CD8-positive, alpha-beta memory T cell (primary cell): ENCODE results near the gene OR2H2. TPM values are rescaled to one million over a fixed set of nuclear protein-coding genes. Genes with fewer than 3 reads are reported as not detected.

ENCODE experiments used
- CTCF ChIA-PET: fragments of 350-600 bp; sonication (Branson Sonifier 250); formaldehyde crosslinking; loops from one replicate; lab custom pipeline; 2021; ENCODE audit warnings: antibody characterized with exemption; lab: Charles Lee
- POLR2A ChIA-PET: fragments of 350-600 bp; sonication (Branson Sonifier 250); formaldehyde crosslinking; loops from one replicate; lab custom pipeline; 2021; ENCODE audit warnings: antibody characterized with exemption; lab: Charles Lee
- DNase-seq, 5 donors: peaks; one replicate each; pipeline versions ENCODE4 v3.0.0 to v3.0.0-alpha.2; 2020 to 2022; ENCODE audit warnings: mixed read lengths in 1 of 5
- H3K27ac ChIP-seq: one replicate; pipeline ENCODE4 v1.7.0; 2013; ENCODE audit warnings: low read depth, mild to moderate bottlenecking, low read length, moderate library complexity
- H3K27me3 ChIP-seq: 2 replicates; pipeline ENCODE4 v1.7.0; 2013; ENCODE audit warnings: low read length, mild to moderate bottlenecking; ENCODE audit not compliant: insufficient read depth, poor library complexity, severe bottlenecking
- H3K36me3 ChIP-seq: 2 replicates; pipeline ENCODE4 v1.7.0; 2013; ENCODE audit warnings: mild to moderate bottlenecking, low read length, moderate library complexity; ENCODE audit not compliant: insufficient read depth
- H3K4me1 ChIP-seq: 2 replicates; pipeline ENCODE4 v1.7.0; 2013; ENCODE audit warnings: mild to moderate bottlenecking, low read length, moderate library complexity; ENCODE audit not compliant: insufficient read depth
- H3K4me3 ChIP-seq: 2 replicates; pipeline ENCODE4 v1.7.0; 2013; ENCODE audit warnings: mild to moderate bottlenecking, low read length
- H3K9me3 ChIP-seq: 2 replicates; pipeline ENCODE4 v1.7.0; 2013; ENCODE audit warnings: mild to moderate bottlenecking, low read length
- H3K27ac Mint-ChIP-seq, 8 donors: one replicate each; pipeline ENCODE4 v1.8.0; 2020 to 2021; ENCODE audit warnings: mixed read lengths in 8 of 8, mild to moderate bottlenecking in 6 of 8, inconsistent platforms in 3 of 8, moderate library complexity in 3 of 8
- H3K27me3 Mint-ChIP-seq, 2 donors: one replicate each; pipeline ENCODE4 v1.8.0; 2020 to 2021; ENCODE audit warnings: mixed read lengths in 2 of 2, mild to moderate bottlenecking in 1 of 2, moderate library complexity in 1 of 2
- H3K36me3 Mint-ChIP-seq, 3 donors: one replicate each; pipeline ENCODE4 v1.8.0; 2020 to 2021; ENCODE audit warnings: mixed read lengths in 3 of 3, inconsistent platforms in 1 of 3, mild to moderate bottlenecking in 1 of 3
- H3K4me1 Mint-ChIP-seq, 3 donors: one replicate each; pipeline ENCODE4 v1.8.0; 2020 to 2021; ENCODE audit warnings: mixed read lengths in 3 of 3, inconsistent platforms in 1 of 3, mild to moderate bottlenecking in 1 of 3
- H3K4me3 Mint-ChIP-seq, 7 donors: one replicate each; pipeline ENCODE4 v1.8.0; 2020 to 2021; ENCODE audit warnings: mixed read lengths in 7 of 7, mild to moderate bottlenecking in 6 of 7, moderate library complexity in 4 of 7, inconsistent platforms in 2 of 7
- H3K9me3 Mint-ChIP-seq, 5 donors: one replicate each; pipeline ENCODE4 v1.8.0; 2020 to 2022; ENCODE audit warnings: mixed read lengths in 5 of 5, mild to moderate bottlenecking in 3 of 5, moderate library complexity in 2 of 5, inconsistent platforms in 1 of 5
- polyA plus RNA-seq: library from polyadenylated mRNA; unstranded; fragments of 300-500 nt; fragmentation: Illumina TruSeq; gene quantifications from one replicate; pipeline ENCODE4 v1.2.3, GENCODE V29; 2021
- total RNA-seq, 2 experiments: library from RNA; stranded (reverse); gene quantifications; one replicate each; pipeline ENCODE4 v1.2.3, GENCODE V29; 2021

OR2H2 gene
- total and polyA plus RNA-seq, 3 experiments from 2014 or later = not detected

- no peak overlapping the region for H3K27ac ChIP-seq
- H3K36me3 Mint-ChIP-seq = peaks cover 0 to 1% (median 0%) of the 10 kb centered on the region in 3 donors
- ChIA-PET CTCF (no interaction called here), POLR2A (no interaction called here)
- H3K27me3 Mint-ChIP-seq = peaks cover 6 to 15% of the 10 kb centered on the region in 2 donors
- H3K9me3 ChIP-seq = no peaks in the 10 kb centered on the region
- H3K27ac Mint-ChIP-seq = no peak overlapping the region
- H3K36me3 ChIP-seq = no peaks in the 10 kb centered on the region
- H3K4me1 ChIP-seq = no peaks in the 10 kb centered on the region
- DNase-seq = no peak
- no peaks in the 10 kb centered on the region for H3K9me3 Mint-ChIP-seq
- no peaks in the 10 kb centered on the region for H3K4me1 Mint-ChIP-seq
- no peaks in the 10 kb centered on the region for H3K27me3 ChIP-seq
- no peak overlapping the region for H3K4me3 ChIP-seq
- H3K4me3 Mint-ChIP-seq = no peak overlapping the region
Measured at GRCh38 chr6:29597184-29597583, 12.3 kb downstream of the OR2H2 start.

GRCh38 chr6:29598172-29598747, 13.3 kb downstream of the OR2H2 start:
- POLR2A ChIA-PET = no interaction called here
- CTCF ChIA-PET = interaction anchor here (1.2 kb wide), 1 partner anchor 8 kb away, joined by 5 read pairs; no protein-coding TSS in a partner anchor
- H3K9me3 Mint-ChIP-seq = no peaks in the 10 kb centered on the region
- H3K4me1 Mint-ChIP-seq = no peaks in the 10 kb centered on the region
- H3K36me3 Mint-ChIP-seq = peaks cover 0 to 8% (median 2%) of the 10 kb centered on the region in 3 donors
- Histone ChIP-seq H3K36me3 (no peaks in the 10 kb centered on the region), H3K4me1 (no peaks in the 10 kb centered on the region), H3K27me3 (no peaks in the 10 kb centered on the region), H3K4me3 (no peak overlapping the region), H3K27ac (no peak overlapping the region), H3K9me3 (no peaks in the 10 kb centered on the region)
- no peak for DNase-seq
- no peak overlapping the region for H3K4me3 Mint-ChIP-seq
- peaks cover 7 to 14% of the 10 kb centered on the region in 2 donors for H3K27me3 Mint-ChIP-seq
- H3K27ac Mint-ChIP-seq = peak overlapping the region in 1 of 8 donors; percentile 35

- Mint-ChIP-seq H3K9me3 (no peaks in the 10 kb centered on the region), H3K36me3 (peaks cover 4 to 40% (median 9%) of the 10 kb centered on the region in 3 donors), H3K4me1 (no peaks in the 10 kb centered on the region), H3K27ac (peak overlapping the region in 2 of 8 donors; percentile 61 to 70), H3K4me3 (no peak overlapping the region), H3K27me3 (peaks cover 3 to 7% of the 10 kb centered on the region in 2 donors)
- Histone ChIP-seq H3K36me3 (no peaks in the 10 kb centered on the region), H3K4me3 (no peak overlapping the region), H3K4me1 (no peaks in the 10 kb centered on the region), H3K27ac (no peak overlapping the region), H3K9me3 (no peaks in the 10 kb centered on the region), H3K27me3 (no peaks in the 10 kb centered on the region)
- DNase-seq = no peak
- POLR2A ChIA-PET = no interaction called here
- CTCF ChIA-PET = no interaction called here
Measured at GRCh38 chr6:29602564-29603361, 17.8 kb downstream of the OR2H2 start.

- Histone ChIP-seq H3K9me3 (no peaks in the 10 kb centered on the region), H3K27ac (no peak overlapping the region), H3K4me1 (no peaks in the 10 kb centered on the region), H3K36me3 (no peaks in the 10 kb centered on the region), H3K4me3 (no peak overlapping the region), H3K27me3 (no peaks in the 10 kb centered on the region)
- Mint-ChIP-seq H3K36me3 (peaks cover 9 to 45% (median 12%) of the 10 kb centered on the region in 3 donors), H3K4me3 (no peak overlapping the region), H3K4me1 (peaks cover 0 to 2% (median 0%) of the 10 kb centered on the region in 3 donors), H3K9me3 (no peaks in the 10 kb centered on the region), H3K27me3 (peaks cover 3 to 9% of the 10 kb centered on the region in 2 donors), H3K27ac (peak overlapping the region in 1 of 8 donors; percentile 24)
- POLR2A ChIA-PET = no interaction called here
- CTCF ChIA-PET = no interaction called here
- DNase-seq = no peak
Measured at GRCh38 chr6:29603456-29603855, 18.5 kb downstream of the OR2H2 start.

GRCh38 chr6:29603930-29604329, 19.0 kb downstream of the OR2H2 start:
- Histone ChIP-seq H3K36me3 (no peaks in the 10 kb centered on the region), H3K9me3 (no peaks in the 10 kb centered on the region), H3K27me3 (no peaks in the 10 kb centered on the region), H3K27ac (no peak overlapping the region), H3K4me3 (no peak overlapping the region), H3K4me1 (no peaks in the 10 kb centered on the region)
- H3K27ac Mint-ChIP-seq = peak overlapping the region in 2 of 8 donors; percentile 24 to 27
- POLR2A ChIA-PET = no interaction called here
- peaks cover 3 to 9% of the 10 kb centered on the region in 2 donors for H3K27me3 Mint-ChIP-seq
- H3K4me1 Mint-ChIP-seq = peaks cover 0 to 2% (median 0%) of the 10 kb centered on the region in 3 donors
- no peaks in the 10 kb centered on the region for H3K9me3 Mint-ChIP-seq
- CTCF ChIA-PET = no interaction called here
- H3K4me3 Mint-ChIP-seq = no peak overlapping the region
- no peak for DNase-seq
- H3K36me3 Mint-ChIP-seq = peaks cover 9 to 46% (median 15%) of the 10 kb centered on the region in 3 donors

GRCh38 chr6:29608131-29608530, 23.2 kb downstream of the OR2H2 start:
- H3K4me1 Mint-ChIP-seq = peaks cover 0 to 2% (median 0%) of the 10 kb centered on the region in 3 donors
- peaks cover 7% of the 10 kb centered on the region for H3K36me3 ChIP-seq

GRCh38 chr6:29610540-29610939, 25.6 kb downstream of the OR2H2 start:
- ChIA-PET POLR2A (no interaction called here), CTCF (no interaction called here)
- peaks cover 12 to 57% (median 21%) of the 10 kb centered on the region in 3 donors for H3K36me3 Mint-ChIP-seq
- Histone ChIP-seq H3K36me3 (peaks cover 7% of the 10 kb centered on the region), H3K9me3 (no peaks in the 10 kb centered on the region), H3K4me3 (no peak overlapping the region), H3K4me1 (no peaks in the 10 kb centered on the region), H3K27me3 (no peaks in the 10 kb centered on the region), H3K27ac (no peak overlapping the region)
- DNase-seq = no peak
- H3K9me3 Mint-ChIP-seq = no peaks in the 10 kb centered on the region
- peaks cover 0 to 2% (median 0%) of the 10 kb centered on the region in 3 donors for H3K4me1 Mint-ChIP-seq
- peaks cover 0 to 4% of the 10 kb centered on the region in 2 donors for H3K27me3 Mint-ChIP-seq
- no peak overlapping the region for H3K27ac Mint-ChIP-seq
- no peak overlapping the region for H3K4me3 Mint-ChIP-seq

More at GRCh38 chr6:29608131-29608530, 23.2 kb downstream of the OR2H2 start:
- ChIA-PET POLR2A (no interaction called here), CTCF (no interaction called here)
- Mint-ChIP-seq H3K27me3 (peaks cover 0 to 7% of the 10 kb centered on the region in 2 donors), H3K4me3 (no peak overlapping the region), H3K9me3 (no peaks in the 10 kb centered on the region), H3K36me3 (peaks cover 9 to 60% (median 23%) of the 10 kb centered on the region in 3 donors), H3K27ac (no peak overlapping the region)
- Histone ChIP-seq H3K4me1 (no peaks in the 10 kb centered on the region), H3K9me3 (no peaks in the 10 kb centered on the region), H3K27me3 (no peaks in the 10 kb centered on the region), H3K27ac (no peak overlapping the region), H3K4me3 (no peak overlapping the region)
- DNase-seq = no peak

- POLR2A ChIA-PET = interaction anchor here (0.6 kb wide), 1 partner anchor 1031 kb away, joined by 5 read pairs; no protein-coding TSS in a partner anchor
- H3K9me3 ChIP-seq = no peaks in the 10 kb centered on the region
- Mint-ChIP-seq H3K4me3 (no peak overlapping the region), H3K36me3 (peaks cover 12 to 48% (median 21%) of the 10 kb centered on the region in 3 donors), H3K4me1 (peaks cover 0 to 2% (median 0%) of the 10 kb centered on the region in 3 donors), H3K27ac (peak overlapping the region in 1 of 8 donors; percentile 12), H3K9me3 (no peaks in the 10 kb centered on the region), H3K27me3 (peaks cover 0 to 4% of the 10 kb centered on the region in 2 donors)
- no peaks in the 10 kb centered on the region for H3K27me3 ChIP-seq
- DNase-seq = no peak
- CTCF ChIA-PET = no interaction called here
- no peaks in the 10 kb centered on the region for H3K4me1 ChIP-seq
- no peak overlapping the region for H3K4me3 ChIP-seq
- no peak overlapping the region for H3K27ac ChIP-seq
- peaks cover 7% of the 10 kb centered on the region for H3K36me3 ChIP-seq
Measured at GRCh38 chr6:29611426-29611825, 26.5 kb downstream of the OR2H2 start.
